ENCODE measurements around the gene MAN1B1. TPM values are rescaled to one million over a fixed set of nuclear protein-coding genes. Genes with fewer than 3 reads are reported as not detected.

The MAN1B1 gene
- total RNA-seq, 1 experiment from 2014 or later, result 50.9 TPM

DNA sequence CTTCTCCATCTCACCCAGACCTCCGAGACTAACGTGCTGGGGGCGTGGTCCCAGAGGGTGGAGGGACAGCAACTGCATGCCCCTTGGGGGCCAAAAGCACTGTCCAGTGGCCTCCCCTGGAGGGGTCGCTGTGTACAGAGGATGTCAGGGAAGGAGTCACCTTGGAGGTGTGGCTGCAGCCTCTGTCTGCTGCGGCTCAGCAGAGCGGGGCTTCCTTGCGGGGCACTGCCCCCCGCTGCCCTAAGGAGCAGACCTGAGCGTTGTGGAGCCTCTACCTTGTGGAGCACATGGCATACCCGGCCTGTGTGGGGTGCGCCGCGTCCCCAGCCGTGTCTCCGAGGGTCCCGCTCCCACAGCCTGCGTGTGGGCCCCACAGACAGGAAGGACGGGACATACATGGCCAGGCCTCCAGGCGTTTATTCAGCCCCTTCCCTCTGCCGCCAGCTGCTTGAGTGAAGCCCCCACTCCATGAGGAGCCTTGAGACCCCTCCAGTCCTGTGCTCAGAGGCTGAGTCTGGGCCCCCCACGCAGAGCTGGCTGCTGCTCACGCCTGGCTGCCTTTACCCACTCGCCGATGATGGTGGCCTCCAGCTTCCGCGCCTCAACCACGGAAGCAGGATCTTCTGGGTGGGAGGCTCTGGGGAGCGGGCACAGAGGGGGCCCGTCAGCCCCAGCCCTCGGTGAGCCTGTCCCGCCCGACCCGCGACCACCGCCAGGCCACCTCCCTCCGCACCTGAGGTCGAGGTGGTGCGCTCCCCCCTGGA is 23.5 kb downstream of the MAN1B1 start:
- ATAC-seq, result no peak
- no peaks in the 10 kb centered on the region for H3K9me3 ChIP-seq (ENCODE audit: control insufficient read depth in 1 of 2, insufficient read depth in 1 of 2, low read depth in 1 of 2, low read length in 2 of 2)
- no peak overlapping the region; the same call in 1 of the 2 replicates for H3K27ac ChIP-seq (ENCODE audit: low read depth, low read length)
- H4K20me1 ChIP-seq (ENCODE audit: insufficient read depth), result no peaks in the 10 kb centered on the region
- ChIA-PET RAD21 (ENCODE audit: low non-redundant PET in 1 of 2, low total read pairs in 2 of 2, uncharacterized antibody in 2 of 2, unreplicated experiment in 2 of 2) (no interaction called here), POLR2A (no interaction called here), CTCF (no interaction called here)
- H3K36me3 ChIP-seq (ENCODE audit: control insufficient read depth in 1 of 2, insufficient read depth in 2 of 2, low read length in 2 of 2), result peaks cover 8 to 47% of the 10 kb centered on the region in 2 experiments; a peak in 3 of 4 replicates
- no TSS peak for BruUV-seq (replicated peaks)
- intact Hi-C loops (cut with micrococcal nuclease), result no loop called here
- H3K4me2 ChIP-seq (ENCODE audit: low read length), result no peak overlapping the region
- peaks cover 4 to 17% of the 10 kb centered on the region in 2 experiments for H3K4me1 ChIP-seq (ENCODE audit: control insufficient read depth in 1 of 2, insufficient read depth in 2 of 2, low read length in 2 of 2)
- no peak overlapping the region for H3K9ac ChIP-seq (ENCODE audit: low read length)
- TF ChIP-seq ZNF274 (IDR thresholded peaks at IDR 0.05; ENCODE audit: low read depth, low read length) (no peak), JUND (IDR thresholded peaks at IDR 0.05) (no peak)
- no peak for DNase-seq (ENCODE audit: low read depth, low spot score)
- H3K79me2 ChIP-seq (ENCODE audit: insufficient read depth, low read length), result peaks cover 19% of the 10 kb centered on the region
- H3K27me3 ChIP-seq (ENCODE audit: insufficient read depth, low read length), result no peaks in the 10 kb centered on the region
- no peak overlapping the region for H3K4me3 ChIP-seq (replicated peaks in 1 of 2; ENCODE audit: low read depth in 1 of 2, low read length in 2 of 2)
- no peaks in the 10 kb centered on the region for H3K9me2 ChIP-seq (ENCODE audit: insufficient read depth)
- no peak overlapping the region for H2AFZ ChIP-seq (ENCODE audit: low read depth, low read length, poor library complexity, severe bottlenecking)

DNA sequence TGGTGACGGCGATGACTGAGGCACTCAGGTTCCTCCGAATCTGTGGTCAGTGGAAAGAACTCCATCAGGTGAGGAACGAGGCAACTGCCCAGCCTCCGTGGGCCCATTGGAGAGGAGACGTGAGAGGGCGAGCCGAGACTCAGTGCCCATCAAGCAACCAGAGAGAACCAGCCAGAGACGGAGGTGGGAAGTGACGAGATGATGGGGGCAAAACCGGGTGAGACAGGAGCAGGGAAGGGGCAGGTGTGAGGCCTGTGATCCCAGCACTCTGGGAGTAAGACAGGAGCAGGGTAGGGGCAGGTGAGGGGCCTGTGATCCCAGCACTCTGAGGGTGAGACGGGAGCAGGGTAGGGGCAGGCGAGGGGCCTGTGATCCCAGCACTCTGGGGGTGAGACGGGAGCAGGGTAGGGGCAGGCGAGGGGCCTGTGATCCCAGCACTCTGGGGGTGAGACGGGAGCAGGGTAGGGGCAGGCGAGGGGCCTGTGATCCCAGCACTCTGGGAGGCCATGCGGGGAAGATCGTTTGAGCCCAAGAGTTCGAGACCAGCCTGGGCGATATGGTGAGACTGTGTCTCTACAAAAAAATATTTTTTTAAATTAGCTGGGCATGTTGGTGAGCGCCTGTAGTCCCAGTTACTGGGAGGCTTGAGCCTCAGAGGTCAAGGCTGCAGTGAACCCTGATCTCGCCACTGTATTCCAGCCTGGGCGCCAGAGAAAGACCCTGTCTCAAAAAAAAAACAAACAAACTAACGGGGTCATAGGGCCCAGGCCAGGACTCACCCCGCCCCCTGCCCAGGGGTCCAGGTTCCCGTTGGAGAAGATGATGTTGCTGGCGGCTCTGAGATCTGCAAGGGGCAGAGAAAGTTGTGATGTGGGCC is 24.4 kb downstream of the MAN1B1 start:
- no peak overlapping the region for H3K4me3 ChIP-seq (replicated peaks in 1 of 2; ENCODE audit: low read depth in 1 of 2, low read length in 2 of 2)
- no peaks in the 10 kb centered on the region for H3K9me2 ChIP-seq (ENCODE audit: insufficient read depth)
- H3K9me3 ChIP-seq (ENCODE audit: control insufficient read depth in 1 of 2, insufficient read depth in 1 of 2, low read depth in 1 of 2, low read length in 2 of 2), result no peaks in the 10 kb centered on the region
- no peaks in the 10 kb centered on the region for H4K20me1 ChIP-seq (ENCODE audit: insufficient read depth)
- H3K27me3 ChIP-seq (ENCODE audit: insufficient read depth, low read length), result no peaks in the 10 kb centered on the region
- ChIA-PET POLR2A (no interaction called here), RAD21 (ENCODE audit: low non-redundant PET in 1 of 2, low total read pairs in 2 of 2, uncharacterized antibody in 2 of 2, unreplicated experiment in 2 of 2) (no interaction called here), CTCF (no interaction called here)
- BruUV-seq (replicated peaks), result no TSS peak
- TF ChIP-seq EZH2phosphoT487 (IDR thresholded peaks at IDR 0.05; ENCODE audit: borderline replicate concordance) (no peak), CEBPB (IDR thresholded peaks at IDR 0.05; ENCODE audit: low read depth) (no peak), POLR2AphosphoS5 (IDR thresholded peaks at IDR 0.05; ENCODE audit: low read depth, low read length) (no peak), TCF7L2 (IDR thresholded peaks at IDR 0.05; ENCODE audit: borderline replicate concordance, extremely low read depth, insufficient read depth, insufficient read length) (no peak), RAD21 (IDR thresholded peaks at IDR 0.05; ENCODE audit: low read depth) (no peak), SRF (IDR thresholded peaks at IDR 0.05; ENCODE audit: low read depth) (no peak)
- TF ChIP-seq, protein P1, sequence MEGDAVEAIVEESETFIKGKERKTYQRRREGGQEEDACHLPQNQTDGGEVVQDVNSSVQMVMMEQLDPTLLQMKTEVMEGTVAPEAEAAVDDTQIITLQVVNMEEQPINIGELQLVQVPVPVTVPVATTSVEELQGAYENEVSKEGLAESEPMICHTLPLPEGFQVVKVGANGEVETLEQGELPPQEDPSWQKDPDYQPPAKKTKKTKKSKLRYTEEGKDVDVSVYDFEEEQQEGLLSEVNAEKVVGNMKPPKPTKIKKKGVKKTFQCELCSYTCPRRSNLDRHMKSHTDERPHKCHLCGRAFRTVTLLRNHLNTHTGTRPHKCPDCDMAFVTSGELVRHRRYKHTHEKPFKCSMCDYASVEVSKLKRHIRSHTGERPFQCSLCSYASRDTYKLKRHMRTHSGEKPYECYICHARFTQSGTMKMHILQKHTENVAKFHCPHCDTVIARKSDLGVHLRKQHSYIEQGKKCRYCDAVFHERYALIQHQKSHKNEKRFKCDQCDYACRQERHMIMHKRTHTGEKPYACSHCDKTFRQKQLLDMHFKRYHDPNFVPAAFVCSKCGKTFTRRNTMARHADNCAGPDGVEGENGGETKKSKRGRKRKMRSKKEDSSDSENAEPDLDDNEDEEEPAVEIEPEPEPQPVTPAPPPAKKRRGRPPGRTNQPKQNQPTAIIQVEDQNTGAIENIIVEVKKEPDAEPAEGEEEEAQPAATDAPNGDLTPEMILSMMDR (IDR thresholded peaks at IDR 0.05 in 2 of 3, conservative IDR thresholded peaks at IDR 0.05 in 1 of 3; ENCODE audit: borderline replicate concordance in 1 of 3, insufficient read depth in 1 of 3, low read depth in 2 of 3, low read length in 2 of 3), result no peak
- no peak overlapping the region for H3K27ac ChIP-seq (ENCODE audit: low read depth, low read length)
- DNase-seq (ENCODE audit: low read depth, low spot score) (no peak), ATAC-seq (no peak)
- no peak overlapping the region for H2AFZ ChIP-seq (ENCODE audit: low read depth, low read length, poor library complexity, severe bottlenecking)
- H3K4me1 ChIP-seq (ENCODE audit: control insufficient read depth in 1 of 2, insufficient read depth in 2 of 2, low read length in 2 of 2), result peaks cover 4 to 19% of the 10 kb centered on the region in 2 experiments
- no peak overlapping the region for H3K4me2 ChIP-seq (ENCODE audit: low read length)
- peaks cover 8 to 47% of the 10 kb centered on the region in 2 experiments; a peak in 3 of 4 replicates for H3K36me3 ChIP-seq (ENCODE audit: control insufficient read depth in 1 of 2, insufficient read depth in 2 of 2, low read length in 2 of 2)
- H3K9ac ChIP-seq (ENCODE audit: low read length), result no peak overlapping the region
- intact Hi-C loops (cut with micrococcal nuclease), result no loop called here
- H3K79me2 ChIP-seq (ENCODE audit: insufficient read depth, low read length), result peaks cover 19% of the 10 kb centered on the region

Data from HCT116 (cell line).